GM23338 (cell line): ENCODE measurements around the gene THSD4. TPM values are rescaled to one million over a fixed set of nuclear protein-coding genes. Genes with fewer than 3 reads are reported as not detected.

Experiments
- ATAC-seq: fragments of 200-7000 bp; cut with Tn5 transposase; 3 replicates; pipeline ENCODE4 v1.9.1; 2020
- DNase-seq: peaks from one replicate; pipeline ENCODE4 v3.0.0-alpha.2; 2015; ENCODE audit warnings: low spot score
- H2AFZ ChIP-seq: fragments of 200-600 bp; sonication (generic); 2 replicates; pipeline ENCODE4 v1.8.0; 2016; ENCODE audit warnings: antibody characterized with exemption, mild to moderate bottlenecking, moderate library complexity
- H3F3A ChIP-seq: fragments of 200-600 bp; sonication (generic); replicated peaks from 2 replicates; pipeline ENCODE4 v1.8.0; 2017; ENCODE audit warnings: antibody characterized with exemption, mixed run types, low read depth
- H3K27ac ChIP-seq: fragments of 200-600 bp; sonication (generic); 2 replicates; pipeline ENCODE4 v1.6.1; 2016; ENCODE audit warnings: low read depth
- H3K27me3 ChIP-seq: fragments of 200-600 bp; sonication (generic); 2 replicates; pipeline ENCODE4 v1.8.0; 2016; ENCODE audit warnings: mild to moderate bottlenecking, mixed run types, moderate library complexity; ENCODE audit not compliant: insufficient read depth
- H3K36me3 ChIP-seq: fragments of 200-600 bp; sonication (generic); 2 replicates; pipeline ENCODE4 v1.8.0; 2016; ENCODE audit warnings: mild to moderate bottlenecking; ENCODE audit not compliant: insufficient read depth
- H3K4me1 ChIP-seq: fragments of 200-600 bp; sonication (generic); 2 replicates; pipeline ENCODE4 v1.8.0; 2016; ENCODE audit warnings: mild to moderate bottlenecking, moderate library complexity; ENCODE audit not compliant: insufficient read depth
- H3K4me2 ChIP-seq: fragments of 200-600 bp; sonication (generic); 2 replicates; pipeline ENCODE4 v1.7.1; 2017; ENCODE audit warnings: mixed run types
- H3K4me3 ChIP-seq: fragments of 200-600 bp; sonication (generic); 2 replicates; pipeline ENCODE4 v1.6.1; 2016; ENCODE audit warnings: mixed run types
- H3K79me2 ChIP-seq: fragments of 200-600 bp; sonication (generic); replicated peaks from 2 replicates; pipeline ENCODE4 v1.8.0; 2017; ENCODE audit warnings: mild to moderate bottlenecking; ENCODE audit not compliant: insufficient read depth
- H3K9me2 ChIP-seq: fragments of 200-600 bp; sonication (generic); 2 replicates; pipeline ENCODE4 v1.8.0; 2017; ENCODE audit not compliant: insufficient read depth
- H4K20me1 ChIP-seq: fragments of 200-600 bp; sonication (generic); replicated peaks from 2 replicates; pipeline ENCODE4 v1.8.0; 2017; ENCODE audit warnings: mild to moderate bottlenecking; ENCODE audit not compliant: insufficient read depth
- H3K27ac Mint-ChIP-seq: 2 replicates; pipeline ENCODE4 v1.8.0; 2020; ENCODE audit warnings: inconsistent platforms, mild to moderate bottlenecking, moderate library complexity, mixed read lengths
- H3K27me3 Mint-ChIP-seq: 3 replicates; pipeline ENCODE4 v1.8.0; 2022; ENCODE audit warnings: low read depth, mild to moderate bottlenecking, moderate library complexity, mixed read lengths, inconsistent platforms; ENCODE audit not compliant: insufficient read depth, poor library complexity
- H3K36me3 Mint-ChIP-seq: 3 replicates; pipeline ENCODE4 v1.8.0; 2021; ENCODE audit warnings: low read depth, mild to moderate bottlenecking, inconsistent platforms, moderate library complexity, mixed read lengths
- H3K4me1 Mint-ChIP-seq: 3 replicates; pipeline ENCODE4 v1.8.0; 2020; ENCODE audit warnings: mild to moderate bottlenecking, inconsistent platforms, mixed read lengths
- H3K4me3 Mint-ChIP-seq: 3 replicates; pipeline ENCODE4 v1.8.0; 2021; ENCODE audit warnings: moderate library complexity, mild to moderate bottlenecking, inconsistent platforms, mixed read lengths
- H3K9me3 Mint-ChIP-seq: 3 replicates; pipeline ENCODE4 v1.8.0; 2020; ENCODE audit warnings: moderate library complexity, mild to moderate bottlenecking, inconsistent platforms, mixed read lengths
- CREB1 ChIP-seq: fragments of 250-450 bp; sonication (Bioruptor Pico); IDR thresholded peaks from 2 replicates; pipeline ENCODE4 v1.5.0; 2020; ENCODE audit warnings: low read depth, mild to moderate bottlenecking, moderate library complexity
- EZH2 ChIP-seq: fragments of 200-600 bp; sonication (generic); IDR thresholded peaks from one replicate; pipeline ENCODE4 v1.8.0; 2017; ENCODE audit warnings: antibody characterized with exemption, mild to moderate bottlenecking, low read depth; ENCODE audit not compliant: unreplicated experiment
- NANOG ChIP-seq: IDR thresholded peaks from 2 replicates; pipeline ENCODE4 v1.6.1; 2016; ENCODE audit warnings: antibody characterized with exemption, borderline replicate concordance
- POLR2AphosphoS5 ChIP-seq: IDR thresholded peaks from 2 replicates; pipeline ENCODE4 v1.6.1; 2016; ENCODE audit warnings: antibody characterized with exemption, low read depth
- REST ChIP-seq: IDR thresholded peaks from one replicate; pipeline ENCODE4 v1.6.1; 2018; ENCODE audit warnings: antibody characterized with exemption; ENCODE audit not compliant: unreplicated experiment
- STAT1 ChIP-seq: IDR thresholded peaks from one replicate; pipeline ENCODE4 v1.6.1; 2016; ENCODE audit warnings: antibody characterized with exemption; ENCODE audit not compliant: unreplicated experiment
- ZNF114 ChIP-seq: fragments of 250-450 bp; sonication (Bioruptor Pico); IDR thresholded peaks from 2 replicates; pipeline ENCODE4 v1.5.0; 2020; ENCODE audit warnings: mild to moderate bottlenecking, moderate library complexity
- polyA plus RNA-seq: library from polyadenylated mRNA; unstranded; fragments of >200 nt; fragmentation: Nextera tagmentation; extraction: Ambion mirVana; gene quantifications from 2 replicates; pipeline ENCODE4 v1.2.1, GENCODE V29; 2016
- total RNA-seq: library from RNA; depleted of rRNA; stranded (reverse); fragments of >200 nt; shearing (Covaris generic); gene quantifications from 2 replicates; pipeline ENCODE4 v1.2.3, GENCODE V29; 2014
- TF ChIP-seq, protein P1 (sequence below): IDR thresholded peaks from 2 replicates; pipeline ENCODE4 v1.6.1; 2016; ENCODE audit warnings: antibody characterized with exemption
- TF ChIP-seq, protein P2 (sequence below), 2 experiments: fragments of 200-600 bp in 1 of 2; sonication (generic) in 1 of 2; conservative IDR thresholded peaks; 2 replicates each; pipeline versions ENCODE4 v1.5.1 to v1.6.1; 2016 to 2017; ENCODE audit warnings: antibody characterized with exemption in 2 of 2, low read depth in 2 of 2, mild to moderate bottlenecking in 2 of 2, moderate library complexity in 1 of 2
- TF ChIP-seq, protein P3 (sequence below): fragments of 250-450 bp; sonication (Bioruptor Pico); IDR thresholded peaks from 2 replicates; pipeline ENCODE4 v1.5.0; 2020; ENCODE audit warnings: mild to moderate bottlenecking, moderate library complexity

THSD4 gene
- total and polyA plus RNA-seq, 2 experiments from 2014 or later, result 2.0 to 7.4 TPM

- TF ChIP-seq STAT1, result no peak
- TF ChIP-seq POLR2AphosphoS5, result no peak
- TF ChIP-seq ZNF114 (CRISPR knock-in tag), result no peak
- TF ChIP-seq EZH2, result no peak
- TF ChIP-seq CREB1 (CRISPR knock-in tag), result no peak
- TF ChIP-seq NANOG, result no peak
- TF ChIP-seq, protein P1, sequence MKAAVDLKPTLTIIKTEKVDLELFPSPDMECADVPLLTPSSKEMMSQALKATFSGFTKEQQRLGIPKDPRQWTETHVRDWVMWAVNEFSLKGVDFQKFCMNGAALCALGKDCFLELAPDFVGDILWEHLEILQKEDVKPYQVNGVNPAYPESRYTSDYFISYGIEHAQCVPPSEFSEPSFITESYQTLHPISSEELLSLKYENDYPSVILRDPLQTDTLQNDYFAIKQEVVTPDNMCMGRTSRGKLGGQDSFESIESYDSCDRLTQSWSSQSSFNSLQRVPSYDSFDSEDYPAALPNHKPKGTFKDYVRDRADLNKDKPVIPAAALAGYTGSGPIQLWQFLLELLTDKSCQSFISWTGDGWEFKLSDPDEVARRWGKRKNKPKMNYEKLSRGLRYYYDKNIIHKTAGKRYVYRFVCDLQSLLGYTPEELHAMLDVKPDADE, result no peak
- no peak for TF ChIP-seq REST
Observed at GRCh38 chr15:71823801-71824200, 708.5 kb downstream of the THSD4 start (continued).

GRCh38 chr15:71825021-71825730, 709.9 kb downstream of the THSD4 start:
- Mint-ChIP-seq H3K4me3 (no peak overlapping the region), H3K36me3 (peaks cover 31% of the 10 kb centered on the region), H3K9me3 (peaks cover 21% of the 10 kb centered on the region), H3K27me3 (peaks cover 2% of the 10 kb centered on the region), H3K27ac (no peak overlapping the region), H3K4me1 (peaks cover 19% of the 10 kb centered on the region)
- no peak overlapping the region for H3K27ac ChIP-seq
- no peaks in the 10 kb centered on the region for H4K20me1 ChIP-seq
- no peak for DNase-seq
- TF ChIP-seq, protein P2, sequence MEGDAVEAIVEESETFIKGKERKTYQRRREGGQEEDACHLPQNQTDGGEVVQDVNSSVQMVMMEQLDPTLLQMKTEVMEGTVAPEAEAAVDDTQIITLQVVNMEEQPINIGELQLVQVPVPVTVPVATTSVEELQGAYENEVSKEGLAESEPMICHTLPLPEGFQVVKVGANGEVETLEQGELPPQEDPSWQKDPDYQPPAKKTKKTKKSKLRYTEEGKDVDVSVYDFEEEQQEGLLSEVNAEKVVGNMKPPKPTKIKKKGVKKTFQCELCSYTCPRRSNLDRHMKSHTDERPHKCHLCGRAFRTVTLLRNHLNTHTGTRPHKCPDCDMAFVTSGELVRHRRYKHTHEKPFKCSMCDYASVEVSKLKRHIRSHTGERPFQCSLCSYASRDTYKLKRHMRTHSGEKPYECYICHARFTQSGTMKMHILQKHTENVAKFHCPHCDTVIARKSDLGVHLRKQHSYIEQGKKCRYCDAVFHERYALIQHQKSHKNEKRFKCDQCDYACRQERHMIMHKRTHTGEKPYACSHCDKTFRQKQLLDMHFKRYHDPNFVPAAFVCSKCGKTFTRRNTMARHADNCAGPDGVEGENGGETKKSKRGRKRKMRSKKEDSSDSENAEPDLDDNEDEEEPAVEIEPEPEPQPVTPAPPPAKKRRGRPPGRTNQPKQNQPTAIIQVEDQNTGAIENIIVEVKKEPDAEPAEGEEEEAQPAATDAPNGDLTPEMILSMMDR (conservative IDR thresholded peaks at IDR 0.05; ENCODE audit: low read depth in 2 of 2), result no peak
- TF ChIP-seq, protein P3, sequence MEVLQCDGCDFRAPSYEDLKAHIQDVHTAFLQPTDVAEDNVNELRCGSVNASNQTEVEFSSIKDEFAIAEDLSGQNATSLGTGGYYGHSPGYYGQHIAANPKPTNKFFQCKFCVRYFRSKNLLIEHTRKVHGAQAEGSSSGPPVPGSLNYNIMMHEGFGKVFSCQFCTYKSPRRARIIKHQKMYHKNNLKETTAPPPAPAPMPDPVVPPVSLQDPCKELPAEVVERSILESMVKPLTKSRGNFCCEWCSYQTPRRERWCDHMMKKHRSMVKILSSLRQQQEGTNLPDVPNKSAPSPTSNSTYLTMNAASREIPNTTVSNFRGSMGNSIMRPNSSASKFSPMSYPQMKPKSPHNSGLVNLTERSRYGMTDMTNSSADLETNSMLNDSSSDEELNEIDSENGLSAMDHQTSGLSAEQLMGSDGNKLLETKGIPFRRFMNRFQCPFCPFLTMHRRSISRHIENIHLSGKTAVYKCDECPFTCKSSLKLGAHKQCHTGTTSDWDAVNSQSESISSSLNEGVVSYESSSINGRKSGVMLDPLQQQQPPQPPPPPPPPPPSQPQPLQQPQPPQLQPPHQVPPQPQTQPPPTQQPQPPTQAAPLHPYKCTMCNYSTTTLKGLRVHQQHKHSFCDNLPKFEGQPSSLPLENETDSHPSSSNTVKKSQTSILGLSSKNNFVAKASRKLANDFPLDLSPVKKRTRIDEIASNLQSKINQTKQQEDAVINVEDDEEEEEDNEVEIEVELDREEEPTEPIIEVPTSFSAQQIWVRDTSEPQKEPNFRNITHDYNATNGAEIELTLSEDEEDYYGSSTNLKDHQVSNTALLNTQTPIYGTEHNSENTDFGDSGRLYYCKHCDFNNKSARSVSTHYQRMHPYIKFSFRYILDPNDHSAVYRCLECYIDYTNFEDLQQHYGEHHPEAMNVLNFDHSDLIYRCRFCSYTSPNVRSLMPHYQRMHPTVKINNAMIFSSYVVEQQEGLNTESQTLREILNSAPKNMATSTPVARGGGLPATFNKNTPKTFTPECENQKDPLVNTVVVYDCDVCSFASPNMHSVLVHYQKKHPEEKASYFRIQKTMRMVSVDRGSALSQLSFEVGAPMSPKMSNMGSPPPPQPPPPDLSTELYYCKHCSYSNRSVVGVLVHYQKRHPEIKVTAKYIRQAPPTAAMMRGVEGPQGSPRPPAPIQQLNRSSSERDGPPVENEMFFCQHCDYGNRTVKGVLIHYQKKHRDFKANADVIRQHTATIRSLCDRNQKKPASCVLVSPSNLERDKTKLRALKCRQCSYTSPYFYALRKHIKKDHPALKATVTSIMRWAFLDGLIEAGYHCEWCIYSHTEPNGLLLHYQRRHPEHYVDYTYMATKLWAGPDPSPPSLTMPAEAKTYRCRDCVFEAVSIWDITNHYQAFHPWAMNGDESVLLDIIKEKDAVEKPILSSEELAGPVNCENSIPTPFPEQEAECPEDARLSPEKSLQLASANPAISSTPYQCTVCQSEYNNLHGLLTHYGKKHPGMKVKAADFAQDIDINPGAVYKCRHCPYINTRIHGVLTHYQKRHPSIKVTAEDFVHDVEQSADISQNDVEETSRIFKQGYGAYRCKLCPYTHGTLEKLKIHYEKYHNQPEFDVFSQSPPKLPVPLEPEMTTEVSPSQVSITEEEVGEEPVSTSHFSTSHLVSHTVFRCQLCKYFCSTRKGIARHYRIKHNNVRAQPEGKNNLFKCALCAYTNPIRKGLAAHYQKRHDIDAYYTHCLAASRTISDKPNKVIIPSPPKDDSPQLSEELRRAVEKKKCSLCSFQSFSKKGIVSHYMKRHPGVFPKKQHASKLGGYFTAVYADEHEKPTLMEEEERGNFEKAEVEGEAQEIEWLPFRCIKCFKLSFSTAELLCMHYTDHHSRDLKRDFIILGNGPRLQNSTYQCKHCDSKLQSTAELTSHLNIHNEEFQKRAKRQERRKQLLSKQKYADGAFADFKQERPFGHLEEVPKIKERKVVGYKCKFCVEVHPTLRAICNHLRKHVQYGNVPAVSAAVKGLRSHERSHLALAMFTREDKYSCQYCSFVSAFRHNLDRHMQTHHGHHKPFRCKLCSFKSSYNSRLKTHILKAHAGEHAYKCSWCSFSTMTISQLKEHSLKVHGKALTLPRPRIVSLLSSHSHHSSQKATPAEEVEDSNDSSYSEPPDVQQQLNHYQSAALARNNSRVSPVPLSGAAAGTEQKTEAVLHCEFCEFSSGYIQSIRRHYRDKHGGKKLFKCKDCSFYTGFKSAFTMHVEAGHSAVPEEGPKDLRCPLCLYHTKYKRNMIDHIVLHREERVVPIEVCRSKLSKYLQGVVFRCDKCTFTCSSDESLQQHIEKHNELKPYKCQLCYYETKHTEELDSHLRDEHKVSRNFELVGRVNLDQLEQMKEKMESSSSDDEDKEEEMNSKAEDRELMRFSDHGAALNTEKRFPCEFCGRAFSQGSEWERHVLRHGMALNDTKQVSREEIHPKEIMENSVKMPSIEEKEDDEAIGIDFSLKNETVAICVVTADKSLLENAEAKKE, result no peak
- H3K4me3 ChIP-seq, result no peak overlapping the region
- no peak for ATAC-seq
- peaks cover 4% of the 10 kb centered on the region; the same call in 1 of the 2 replicates for H3K9me2 ChIP-seq
- no peaks in the 10 kb centered on the region for H3K27me3 ChIP-seq
- peaks cover 12% of the 10 kb centered on the region; the same call in 1 of the 2 replicates for H3K4me1 ChIP-seq
- H2AFZ ChIP-seq, result no peak overlapping the region
- H3F3A ChIP-seq, result no peaks in the 10 kb centered on the region
- H3K79me2 ChIP-seq, result no peaks in the 10 kb centered on the region
- H3K36me3 ChIP-seq, result peaks cover 4% of the 10 kb centered on the region; the same call in 1 of the 2 replicates
- no peak overlapping the region for H3K4me2 ChIP-seq
